Hepatocyte (in vitro differentiated cells): Measurements from ENCODE around the gene ZMYND8.

ENCODE experiments used
- CTCF ChIP-seq: fragments of 200-600 bp; sonication (generic); IDR thresholded peaks from 2 replicates; pipeline ENCODE4 v1.5.1; 2016; ENCODE audit warnings: antibody characterized with exemption, mild to moderate bottlenecking; ENCODE audit not compliant: poor library complexity
- EZH2 ChIP-seq: fragments of 200-600 bp; sonication (generic); IDR thresholded peaks from 2 replicates; pipeline ENCODE4 v1.6.1; 2016; ENCODE audit warnings: antibody characterized with exemption, mild to moderate bottlenecking, borderline replicate concordance

- TF ChIP-seq EZH2: no peak
- no peak for TF ChIP-seq CTCF
Observed at GRCh38 chr20:47244451-47244850, 112.0 kb downstream of the ZMYND8 start.
